NCI-H774 (cell line): ENCODE measurements around the gene BEND2.
"Not testable (repeated sequence)": the region's sequence is repeated elsewhere in the genome, so short reads cannot be mapped to it uniquely, and the experiment has no call there.

ENCODE experiments used
- DNase-seq: peaks from one replicate; lab custom pipeline; 2025; lab: John Stamatoyannopoulos, UW

BEND2 gene

DNA sequence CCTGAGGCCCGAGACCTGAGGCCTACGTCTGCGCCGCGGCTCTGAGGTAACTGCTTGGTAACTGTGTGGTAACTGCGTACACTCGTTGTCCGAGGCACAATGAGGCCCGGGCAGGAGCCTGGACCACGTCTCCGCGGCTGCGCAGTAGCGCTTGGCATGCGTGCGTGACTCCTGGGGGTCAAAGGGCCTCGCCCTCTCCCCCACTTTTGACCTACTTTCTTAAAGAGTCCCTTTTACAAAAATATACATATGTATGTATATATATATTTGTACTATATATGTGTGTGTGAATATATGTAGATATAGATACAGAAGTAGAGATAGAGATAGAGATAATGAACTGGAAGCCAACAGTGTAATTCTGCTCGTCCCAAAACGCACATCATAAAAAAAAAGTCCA lies at the start of gene BEND2:
Gene BEND2, minus strand, starts transcription at position 101 of the 400 bp plus-strand sequence. CDS start 136 bp downstream, outside the sequence.
- DNase-seq: no peak

DNA sequence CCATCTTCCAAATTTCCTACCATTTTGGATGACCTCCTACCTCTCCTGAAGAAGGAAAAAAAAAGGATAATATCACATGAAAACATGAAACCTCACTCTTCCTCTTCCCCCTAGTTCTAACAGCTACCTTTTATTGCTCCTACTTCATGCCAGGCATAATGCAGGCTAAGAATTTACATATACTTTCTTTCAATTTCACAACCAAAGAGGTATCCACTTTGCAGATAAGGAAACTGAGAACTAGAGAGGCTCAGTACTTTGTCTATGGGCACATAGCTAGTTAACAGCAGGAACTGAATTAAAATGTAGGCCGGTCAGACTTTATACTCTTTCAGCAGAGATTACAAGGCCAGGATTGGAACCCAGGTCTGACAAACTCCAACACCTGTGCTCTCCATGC lies 34.4 kb upstream of the BEND2 start:
- DNase-seq: no peak

DNA sequence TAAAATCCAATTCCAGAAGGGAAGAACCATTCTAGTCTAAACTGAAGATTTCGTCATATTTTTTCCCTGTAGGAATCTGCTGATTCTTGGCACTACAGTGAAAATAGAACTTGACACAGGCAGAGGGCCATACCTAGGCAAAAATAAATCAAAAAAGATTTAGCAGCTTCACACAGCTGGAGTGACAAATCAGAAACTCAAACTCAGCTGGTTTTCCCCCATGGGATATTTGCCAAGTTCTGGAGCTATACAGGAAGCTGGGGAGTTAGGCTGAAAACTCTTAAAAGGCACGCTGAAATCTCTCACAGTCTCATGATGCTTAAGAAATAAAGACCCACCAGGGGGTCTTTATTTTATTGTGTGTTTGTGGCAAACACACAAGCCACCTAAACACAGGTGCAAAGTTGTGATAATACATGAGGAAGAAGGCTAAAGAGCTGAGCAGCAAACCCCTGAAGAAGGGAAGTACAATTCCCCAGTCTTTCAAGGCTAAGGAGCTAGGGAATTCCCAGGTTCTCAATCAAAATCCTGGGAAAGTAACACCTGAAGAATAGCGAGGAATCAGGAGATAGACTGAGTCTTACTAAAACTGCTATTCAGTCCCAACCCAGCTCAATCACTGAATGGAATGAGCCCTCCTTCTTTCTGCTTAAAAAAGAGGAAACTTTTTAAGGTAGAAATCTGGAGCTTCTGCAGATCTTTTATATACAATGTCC lies 32.1 kb upstream of the BEND2 start:
- DNase-seq: no peak

DNA sequence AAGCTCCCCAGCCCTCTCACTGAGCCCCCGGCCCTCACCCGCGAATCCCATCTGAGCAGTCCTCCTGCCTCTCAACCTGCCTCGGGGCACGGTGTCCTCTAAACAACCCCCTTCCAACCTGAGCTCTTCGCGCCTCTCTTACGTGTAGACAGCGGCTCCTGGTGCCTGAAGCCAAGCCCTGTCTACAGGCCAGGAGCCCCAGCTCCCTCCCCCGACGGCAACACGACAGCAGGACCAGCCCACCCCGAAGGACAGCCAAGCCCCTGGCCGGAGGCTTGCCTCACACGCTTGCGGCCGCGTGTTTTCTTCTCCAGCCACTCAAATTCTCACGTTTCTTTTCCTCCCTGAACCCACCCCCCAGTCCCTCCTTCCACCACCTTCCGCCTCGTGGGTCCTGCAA lies 9.0 kb upstream of the BEND2 start:
- not testable (repeated sequence) for DNase-seq

DNA sequence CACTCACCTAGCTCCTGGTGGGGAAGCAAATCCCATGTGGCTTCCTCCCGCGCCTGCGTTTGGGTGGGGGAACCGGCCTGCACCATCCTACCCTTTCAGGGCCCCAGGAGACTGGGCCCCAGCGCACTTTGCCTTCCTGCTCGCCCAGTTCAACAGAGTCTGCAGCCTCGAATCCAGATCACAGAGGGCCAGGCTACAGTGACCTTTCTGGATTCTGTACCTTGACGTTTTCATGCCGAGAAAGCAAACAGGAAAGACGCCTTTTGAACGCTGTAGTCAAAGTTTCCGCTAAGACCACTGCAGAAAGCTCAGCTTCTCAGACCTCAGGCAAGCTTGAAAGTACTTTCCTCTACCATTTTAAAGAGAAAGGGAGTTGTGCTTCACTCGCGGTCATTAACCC lies 7.4 kb upstream of the BEND2 start:
- no peak for DNase-seq

DNA sequence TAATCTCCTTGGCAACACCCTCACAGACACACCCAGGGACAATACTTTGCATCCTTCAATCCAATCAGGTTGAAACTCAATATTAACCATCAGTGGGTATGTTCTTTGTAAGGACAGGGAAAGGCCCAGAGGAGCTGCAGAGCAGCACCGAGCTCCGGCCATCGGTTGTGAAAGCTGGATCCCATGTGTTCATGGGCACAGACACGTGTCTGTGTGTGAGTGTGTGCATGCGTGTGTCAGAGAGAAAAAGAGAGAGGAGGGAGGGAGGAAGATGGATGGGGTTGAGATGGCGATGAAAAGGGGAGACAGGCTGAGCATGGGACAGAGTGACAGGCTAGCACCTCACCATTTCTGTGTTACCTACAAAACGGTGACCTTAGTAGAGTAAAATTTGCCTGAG lies 6.8 kb upstream of the BEND2 start:
- no peak for DNase-seq

DNA sequence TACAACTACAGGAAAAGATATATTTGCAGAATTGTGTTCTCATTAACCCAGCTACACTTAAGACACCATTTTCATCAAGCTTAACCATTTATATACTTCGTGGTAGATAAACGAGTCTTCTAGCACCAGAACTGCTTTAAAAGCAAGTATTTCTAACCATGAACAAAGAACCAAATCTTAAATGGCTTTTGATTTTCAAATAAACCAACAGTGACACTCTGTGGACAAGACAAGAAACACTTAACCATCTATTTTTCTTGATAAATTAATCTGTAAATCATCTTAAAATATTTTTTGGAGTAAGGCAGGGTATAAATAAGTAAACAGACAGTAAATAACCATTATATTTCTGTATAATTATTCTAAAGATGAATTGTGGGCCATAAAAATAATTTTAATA lies 10.2 kb downstream of the BEND2 start:
- peak; percentile 2 for DNase-seq

DNA sequence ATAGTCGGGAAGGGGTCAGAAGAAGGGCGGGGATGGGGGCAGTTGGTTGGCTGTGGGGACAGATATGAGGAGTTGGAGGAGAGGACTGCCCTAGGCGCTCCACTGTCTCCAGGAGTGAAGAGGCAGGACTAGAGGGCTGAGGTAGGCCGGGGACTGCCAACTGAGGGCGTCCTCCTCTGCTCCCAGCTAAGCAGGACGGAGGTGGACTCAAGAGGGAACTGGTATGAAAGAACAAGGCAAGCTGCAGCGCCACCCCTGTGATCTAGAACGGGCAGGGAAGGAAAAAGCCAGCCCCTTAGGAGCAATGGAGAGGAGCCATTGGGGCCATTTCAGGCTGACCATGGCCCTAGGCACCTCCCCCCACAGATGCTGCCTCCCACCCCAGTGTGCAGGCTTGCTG lies 14.0 kb downstream of the BEND2 start:
- DNase-seq: no peak

DNA sequence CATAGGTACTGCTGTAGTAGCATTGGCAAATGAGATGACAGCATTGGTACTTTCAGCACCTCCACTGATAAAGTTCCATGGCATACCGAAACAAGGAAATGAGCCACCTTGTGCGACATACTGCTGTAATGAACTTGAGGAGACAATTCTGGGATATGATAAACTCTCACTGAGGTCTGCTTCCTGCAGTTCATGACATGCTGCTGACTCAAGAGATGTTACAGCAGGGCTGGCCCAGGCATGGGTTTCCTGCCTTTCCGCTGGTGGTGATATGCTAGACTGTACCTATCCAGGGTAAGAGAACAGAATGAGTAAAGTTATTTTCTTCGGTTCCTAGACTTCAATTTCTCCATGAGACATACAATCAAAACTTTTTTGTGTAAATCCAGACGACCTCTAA lies 17.1 kb downstream of the BEND2 start:
- DNase-seq: no peak

DNA sequence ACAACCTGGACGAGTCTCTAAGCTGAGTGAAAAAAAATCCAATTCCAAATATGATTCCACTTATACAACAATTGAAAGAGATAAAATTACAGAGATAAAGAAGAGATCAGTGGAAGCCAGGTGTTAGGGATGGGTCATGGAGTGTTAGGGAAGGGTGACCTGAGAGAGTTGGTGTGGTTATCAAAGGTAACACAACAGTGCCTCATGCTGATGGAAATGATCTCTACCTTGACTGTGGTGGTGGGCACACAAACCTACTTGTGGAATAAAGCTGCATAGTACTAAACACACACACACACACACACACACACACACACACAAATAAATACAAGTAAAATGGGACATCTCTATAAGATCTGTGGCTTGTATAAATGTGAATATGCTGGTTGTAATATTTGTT lies 26.0 kb downstream of the BEND2 start:
- DNase-seq: no peak

DNA sequence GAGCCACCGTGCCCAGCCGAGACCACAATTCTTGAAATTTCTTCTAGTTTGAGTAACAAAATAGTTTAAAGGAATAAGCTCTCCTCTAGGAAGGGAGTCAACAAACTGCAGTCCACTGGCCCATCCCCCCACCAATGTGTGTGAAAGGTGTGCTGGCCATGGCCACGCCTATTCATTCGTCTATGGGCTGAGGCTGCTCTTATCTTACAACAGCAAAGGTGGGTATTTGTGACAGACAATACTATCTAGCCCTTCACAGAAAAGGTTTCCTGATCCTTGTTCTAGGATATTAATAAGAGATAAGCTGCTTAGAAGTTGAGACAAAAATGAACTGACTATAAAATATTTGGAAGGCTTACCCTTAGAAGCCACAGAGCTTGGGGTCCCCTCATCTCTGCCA lies 41.2 kb downstream of the BEND2 start:
- DNase-seq: no peak

DNA sequence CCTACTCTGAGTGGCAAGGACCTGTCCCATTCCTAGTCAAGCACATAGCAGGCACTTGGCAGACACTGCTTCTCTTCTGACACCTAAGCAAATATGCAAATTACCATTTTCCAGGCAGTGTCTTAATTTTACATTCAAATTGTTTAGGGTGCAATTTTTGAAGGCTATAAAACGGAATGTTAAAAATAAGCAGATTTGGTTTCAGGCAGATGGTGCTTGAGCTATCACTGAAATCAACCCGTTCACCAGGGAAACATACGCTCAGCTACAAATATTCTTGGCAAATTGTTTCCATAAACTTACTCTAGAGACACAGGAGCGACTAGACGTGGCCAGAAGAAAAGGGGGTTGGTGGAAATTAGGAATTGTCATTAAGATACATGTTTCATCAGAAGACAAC lies 45.7 kb downstream of the BEND2 start:
- no peak for DNase-seq

DNA sequence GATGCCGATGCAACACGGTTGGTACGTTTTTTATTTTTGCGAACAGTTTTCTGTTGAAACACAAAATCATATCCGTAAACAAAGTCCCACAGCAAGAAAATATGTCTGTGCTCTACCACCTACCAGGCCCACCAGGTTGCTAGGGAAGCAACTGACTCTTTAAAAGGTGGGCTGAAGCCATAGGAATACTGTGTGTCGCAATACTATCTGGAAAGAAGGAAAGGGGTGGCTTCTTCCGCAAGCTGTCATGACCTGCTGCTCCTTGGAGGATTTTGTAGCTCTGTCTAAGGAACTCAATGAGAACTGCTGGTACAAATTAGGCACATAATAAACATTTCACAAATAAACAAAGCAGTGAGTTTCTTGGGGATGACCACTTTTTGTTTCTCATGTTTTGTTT lies 46.5 kb downstream of the BEND2 start:
- DNase-seq: no peak

DNA sequence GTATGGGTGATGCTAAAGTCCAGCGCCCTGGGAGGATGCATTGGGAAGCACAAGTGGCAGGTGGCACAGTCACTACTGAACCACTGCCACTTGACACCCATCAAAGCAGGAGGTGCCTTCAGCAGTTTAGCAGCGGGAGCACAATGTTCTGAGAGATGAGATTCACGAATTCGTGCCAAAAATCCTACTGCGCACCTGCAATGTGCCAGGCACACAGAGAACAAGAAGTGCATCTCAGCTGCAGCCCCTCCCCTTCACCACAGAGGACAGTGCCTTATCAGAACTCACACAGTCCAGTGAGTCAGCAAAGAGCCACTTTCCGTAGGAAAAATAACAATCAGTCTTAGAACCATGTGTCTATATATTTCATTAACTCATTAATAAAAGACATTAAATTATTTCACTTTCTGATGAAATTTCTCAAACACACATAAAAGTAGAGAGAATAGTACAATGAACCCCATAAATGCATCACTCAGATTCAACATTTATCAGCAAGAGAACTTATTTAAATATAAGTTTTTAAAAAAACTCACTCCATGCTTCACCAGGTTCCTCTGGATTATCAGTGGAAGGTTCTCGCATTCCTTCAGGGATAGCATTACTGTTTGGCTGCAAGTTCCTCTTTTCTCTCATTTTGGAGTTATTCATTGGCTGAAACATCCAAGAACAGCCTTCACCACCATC lies 47.0 kb downstream of the BEND2 start:
- peak; percentile 12 for DNase-seq

DNA sequence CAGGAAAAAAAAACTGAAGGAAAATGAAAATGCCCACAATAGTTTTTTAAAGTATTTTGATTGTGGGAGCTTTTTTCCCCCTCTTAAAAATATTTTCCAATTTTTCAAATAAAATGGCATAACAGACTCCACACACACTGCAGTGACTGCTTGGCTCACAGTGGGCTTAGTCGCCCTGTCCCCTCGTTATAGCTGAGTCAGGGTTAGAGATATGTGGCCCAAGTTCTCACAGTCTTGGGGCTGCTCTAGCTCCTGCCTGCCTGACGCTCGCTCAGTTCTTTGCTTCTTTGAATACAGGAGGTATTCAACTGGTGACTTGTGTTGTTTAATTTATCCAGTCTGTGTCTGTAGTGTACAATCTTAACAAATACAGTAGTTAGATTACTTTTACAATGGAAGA lies 47.7 kb downstream of the BEND2 start:
- DNase-seq: no peak

DNA sequence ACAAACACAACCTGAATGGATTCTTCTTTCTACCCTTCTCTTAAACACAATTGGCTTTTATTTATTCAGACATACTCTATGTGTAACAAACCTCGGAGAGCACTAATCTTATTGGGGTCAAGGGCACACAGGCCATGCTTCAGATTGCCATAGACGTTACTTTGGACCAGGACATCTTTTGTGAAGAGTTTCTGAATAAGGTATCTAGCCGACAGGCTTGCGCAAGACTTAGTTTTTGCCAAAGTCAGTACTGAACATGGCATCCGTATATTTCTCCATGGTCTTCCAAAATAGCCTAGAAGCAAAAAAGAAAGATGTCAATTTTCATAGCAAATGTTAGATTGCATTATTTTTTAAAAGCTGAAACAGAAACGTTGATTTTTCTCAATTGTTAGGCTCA lies 49.8 kb downstream of the BEND2 start:
- no peak for DNase-seq

DNA sequence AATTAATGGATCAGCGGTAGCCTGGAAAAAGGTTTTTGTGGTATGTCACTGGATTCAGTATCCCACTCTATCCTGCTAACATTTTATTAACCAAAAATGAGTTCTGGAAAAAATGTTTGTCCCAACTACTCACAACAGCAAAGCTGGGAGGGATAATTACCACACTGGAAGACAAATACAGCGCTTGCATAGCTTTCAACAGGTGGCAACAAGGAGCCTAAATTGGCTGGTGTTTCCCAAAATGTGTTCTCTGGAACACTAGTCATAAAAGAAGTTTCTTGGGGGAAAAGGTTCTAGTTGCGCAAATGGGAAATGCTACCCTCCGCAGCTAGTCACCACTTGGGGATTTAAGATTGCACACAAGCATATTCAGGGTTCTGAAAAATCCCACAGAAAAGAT lies 54.6 kb downstream of the BEND2 start:
- no peak for DNase-seq

DNA sequence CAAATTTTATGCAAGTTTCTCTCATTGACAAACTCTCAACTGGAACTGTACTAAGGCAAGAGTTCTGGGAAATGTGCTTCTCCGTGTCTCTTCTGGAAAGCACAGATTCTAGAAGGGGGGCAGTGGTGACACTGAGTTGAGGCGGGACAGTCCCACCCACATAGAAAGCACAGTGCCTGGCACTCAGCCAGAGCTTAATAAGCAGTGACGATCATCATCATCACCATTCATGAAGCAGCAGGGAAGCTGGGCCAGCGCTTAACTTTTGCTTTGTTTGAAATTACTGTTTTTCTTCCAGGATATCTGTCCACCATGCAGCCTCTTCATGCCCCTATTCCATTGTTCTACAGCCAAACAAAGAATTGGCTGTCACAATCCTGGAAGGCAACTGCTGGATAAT lies 60.3 kb downstream of the BEND2 start:
- DNase-seq: no peak

DNA sequence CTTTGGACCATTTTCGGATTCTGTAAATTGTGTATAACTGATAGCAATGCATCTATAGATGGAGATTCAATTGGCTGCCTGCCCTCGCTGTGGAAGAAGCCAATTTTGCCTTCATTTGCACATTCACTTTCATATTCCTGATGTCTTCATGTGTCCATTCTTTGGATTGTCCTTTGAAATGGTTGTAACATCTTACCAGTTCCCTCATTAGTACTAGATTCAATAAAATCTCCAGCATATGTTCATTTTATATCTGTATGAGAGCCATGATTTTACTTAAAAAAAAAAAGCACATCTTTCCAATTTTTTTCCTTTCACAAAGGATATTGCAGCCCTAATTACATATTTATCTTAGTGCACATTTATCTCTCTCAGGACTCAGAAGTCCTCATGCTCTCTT lies 61.7 kb downstream of the BEND2 start:
- no peak for DNase-seq

DNA sequence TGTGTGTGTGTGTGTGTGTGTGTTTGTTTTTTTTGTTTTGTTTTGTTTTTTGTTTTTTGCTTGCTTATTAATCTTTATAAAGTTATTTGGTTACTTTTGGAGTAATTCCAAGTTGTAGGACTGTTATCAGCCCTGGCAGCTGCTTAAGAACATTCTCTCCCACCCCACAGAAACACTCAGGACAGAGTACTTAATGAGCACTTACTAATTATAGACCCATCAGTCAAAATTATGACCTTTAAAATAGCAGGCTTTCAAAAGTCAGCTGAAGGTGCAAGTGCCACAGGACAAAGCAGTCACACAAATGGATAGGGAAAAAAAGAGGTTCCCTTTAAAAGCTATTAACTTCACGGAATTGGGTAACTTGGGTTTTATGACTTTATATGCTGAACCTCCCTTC lies 69.0 kb downstream of the BEND2 start:
- DNase-seq: peak; percentile 14

DNA sequence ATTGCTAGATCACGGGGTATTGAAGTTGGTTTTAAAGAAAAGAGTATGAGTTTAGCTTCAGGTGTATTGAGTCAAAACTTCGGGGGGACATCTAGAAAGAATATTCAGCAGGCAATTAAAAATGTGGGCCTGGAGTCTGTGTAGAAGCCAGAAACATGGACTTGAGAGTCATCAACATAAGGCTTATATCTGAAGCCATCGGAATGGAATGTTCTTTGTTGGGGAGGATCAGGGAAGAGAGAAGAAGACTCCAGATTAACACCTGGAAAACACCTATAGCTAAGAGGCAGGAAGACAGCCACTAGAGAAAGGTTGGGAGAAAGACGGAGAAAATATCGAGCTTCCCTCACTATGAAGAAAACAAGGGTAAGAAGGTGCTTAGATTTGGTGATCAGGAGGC lies 69.5 kb downstream of the BEND2 start:
- no peak for DNase-seq

DNA sequence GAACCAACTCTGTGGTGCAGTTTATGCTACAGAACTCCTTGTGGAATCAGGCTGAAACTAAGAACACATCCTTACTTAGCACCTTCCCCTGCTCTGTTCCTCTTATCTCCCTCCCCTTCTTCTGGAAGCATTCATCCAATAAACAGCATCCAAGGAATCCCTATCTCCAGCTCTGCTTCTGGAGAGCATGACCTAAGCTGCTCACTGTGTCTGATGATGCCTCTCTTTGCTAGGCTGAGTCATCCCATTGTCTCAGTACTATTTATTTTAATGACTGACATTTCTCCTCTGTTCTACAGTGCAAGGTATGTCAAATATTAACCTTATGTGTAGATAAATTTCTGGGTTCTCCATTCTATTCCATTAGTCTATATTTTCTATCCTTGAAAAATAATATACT lies 71.2 kb downstream of the BEND2 start:
- no peak for DNase-seq

DNA sequence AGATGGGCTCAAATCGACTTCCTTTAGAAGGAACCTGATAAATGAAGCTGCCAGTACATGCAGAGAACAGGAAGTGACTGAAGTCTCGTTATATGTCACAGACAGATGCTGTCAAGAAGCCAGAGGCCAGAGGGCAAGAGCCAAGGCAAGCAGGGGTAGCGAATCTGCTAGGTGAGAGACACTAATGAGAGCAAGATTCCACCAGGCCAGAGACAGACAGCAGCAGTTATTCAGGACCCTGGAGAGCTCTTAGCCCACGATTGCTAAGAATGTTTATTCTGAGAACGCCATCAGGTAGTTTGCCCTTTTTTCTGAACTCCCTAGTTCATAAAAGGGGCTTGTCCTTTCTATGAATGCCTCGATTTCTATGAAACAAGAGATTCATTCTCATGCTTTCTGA lies 73.7 kb downstream of the BEND2 start:
- DNase-seq: no peak

DNA sequence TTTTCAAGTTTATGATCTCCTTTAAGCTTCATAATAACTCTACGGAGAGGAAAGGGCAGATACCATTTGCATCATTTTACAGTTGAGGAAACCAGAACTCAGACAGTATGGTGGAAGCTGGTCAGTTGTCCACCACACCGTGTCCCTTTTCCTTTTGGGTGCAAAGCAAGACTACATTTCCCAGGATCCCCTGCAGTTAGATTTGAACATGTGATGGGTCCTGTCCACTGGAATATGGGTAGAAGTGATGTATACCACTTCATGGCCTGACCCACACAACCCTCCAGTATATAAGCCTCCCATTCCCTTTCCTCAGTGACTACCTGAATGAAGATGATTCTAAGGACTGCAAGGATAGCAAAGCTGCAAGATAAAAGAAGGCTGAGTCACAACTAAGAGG lies 74.7 kb downstream of the BEND2 start:
- no peak for DNase-seq
